Measurements from ENCODE around the gene CUL4A.
"Not testable (repeated sequence)": the region's sequence is repeated elsewhere in the genome, so short reads cannot be mapped to it uniquely, and the experiment has no call there.

Gene CUL4A

DNA sequence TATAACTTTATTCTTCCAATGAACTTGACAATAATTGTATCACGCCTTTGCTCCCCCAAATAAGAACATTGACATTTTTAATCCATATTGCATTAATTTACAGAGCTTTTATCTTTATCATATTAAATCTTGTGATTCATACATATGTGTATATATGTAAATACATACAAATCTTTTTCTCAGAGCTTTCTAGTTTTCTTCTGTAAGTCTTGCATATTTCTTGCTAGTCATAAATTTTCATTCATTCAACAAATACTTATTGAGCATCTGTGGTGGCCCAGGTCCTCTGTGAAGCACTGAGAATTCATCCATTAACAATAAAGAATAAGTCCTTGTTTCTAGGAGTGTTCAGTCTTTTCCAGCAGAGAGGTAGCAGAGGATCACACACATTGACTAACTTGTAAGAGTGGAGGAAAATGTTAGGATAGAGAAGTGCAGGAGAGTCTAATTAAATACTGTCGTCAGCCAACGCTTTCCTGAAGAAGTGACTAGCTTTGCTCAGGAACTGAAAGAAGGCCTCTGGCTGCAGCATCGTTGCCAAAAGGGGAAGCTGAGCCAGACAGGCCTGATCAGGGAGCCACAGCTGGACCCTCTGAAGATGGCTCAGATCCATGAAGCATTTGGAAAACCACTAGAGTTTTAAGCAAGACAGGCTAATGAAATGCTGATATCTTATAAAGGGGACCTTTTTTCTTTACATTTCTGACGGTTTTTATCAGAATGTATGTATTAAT is 49.1 kb downstream of the CUL4A start:
- DNase-seq (ENCODE audit: insufficient read length, low spot score) (no peak), FAIRE-seq (peak; percentile 48)
- no peak for TF ChIP-seq POLR2A (IDR thresholded peaks at IDR 0.05; ENCODE audit: low read depth, low read length)

DNA sequence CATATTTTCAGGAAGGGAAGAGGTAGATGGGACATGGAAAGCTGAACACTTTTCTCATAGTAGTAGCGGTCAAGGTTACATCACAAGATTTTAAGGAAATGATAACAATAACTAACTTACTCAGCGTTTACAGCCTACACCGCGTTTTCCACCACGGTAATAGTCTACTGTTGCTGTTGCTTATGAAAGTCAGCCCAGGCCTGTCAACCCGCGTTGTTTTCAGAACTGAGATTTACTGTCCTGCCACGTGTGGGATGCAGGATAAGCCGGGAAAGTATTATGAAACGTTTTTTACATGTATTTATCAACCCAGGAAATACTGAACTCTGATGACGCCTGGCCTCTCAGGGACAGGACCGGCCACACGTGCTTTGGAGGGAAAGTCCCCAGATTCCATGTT is 51.6 kb downstream of the CUL4A start:
- TF ChIP-seq POLR2A (IDR thresholded peaks at IDR 0.05; ENCODE audit: low read depth, low read length) = no peak
- no peak for FAIRE-seq
- DNase-seq (ENCODE audit: insufficient read length, low spot score) = no peak

DNA sequence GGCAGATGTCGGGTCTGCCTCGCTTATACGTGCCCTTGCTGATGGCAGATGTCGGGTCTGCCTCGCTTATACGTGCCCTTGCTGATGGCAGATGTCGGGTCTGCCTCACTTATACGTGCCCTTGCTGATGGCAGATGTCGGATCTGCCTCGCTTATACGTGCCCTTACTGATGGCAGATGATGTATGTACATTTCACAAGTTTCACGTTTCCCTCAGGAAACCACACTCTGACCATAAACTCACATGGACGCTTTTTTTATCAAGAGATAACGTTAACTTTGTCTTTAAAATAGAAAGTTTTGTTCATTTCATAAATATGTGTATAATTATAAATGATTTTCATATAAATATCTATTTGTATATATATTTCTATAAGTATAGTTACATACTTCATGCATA is 53.6 kb downstream of the CUL4A start:
- not testable (repeated sequence) for DNase-seq (ENCODE audit: insufficient read length, low spot score); FAIRE-seq

DNA sequence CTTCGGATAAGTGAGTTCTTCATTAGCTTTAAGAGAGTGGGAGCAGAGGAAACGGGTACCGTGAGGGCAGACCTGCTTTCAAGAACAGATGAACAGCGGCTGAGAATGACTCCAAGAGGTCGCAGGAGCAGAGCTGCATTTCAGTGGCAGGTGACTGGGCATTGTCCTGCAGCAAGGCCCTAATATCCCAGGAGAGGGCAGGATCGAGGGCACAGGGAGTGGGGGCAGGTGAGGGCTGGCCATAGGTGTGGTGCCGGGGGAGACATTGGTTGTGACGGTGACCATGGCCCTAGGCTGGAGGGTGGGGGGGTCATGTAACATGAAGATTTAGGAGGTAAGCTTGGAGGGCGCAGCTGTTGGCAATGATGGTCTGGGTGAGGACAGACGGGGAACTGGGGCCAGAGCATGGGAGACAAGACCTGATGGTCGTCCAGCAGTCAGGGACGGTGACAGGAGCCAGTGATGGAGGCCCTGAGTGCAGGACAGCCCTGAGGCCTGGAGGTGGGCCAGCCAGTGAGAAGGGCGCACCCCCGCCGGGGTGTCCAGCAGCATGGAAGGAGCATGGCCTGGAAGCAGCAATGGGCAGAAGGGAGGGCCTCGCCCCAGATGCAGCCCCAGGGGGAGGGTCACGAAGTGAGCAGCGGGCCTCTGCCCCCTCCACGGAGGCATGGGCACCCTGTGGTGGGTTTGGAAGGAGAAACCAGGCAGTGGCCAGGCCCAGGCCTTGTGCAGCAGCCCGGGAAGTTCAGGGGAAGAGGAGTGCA is 58.4 kb downstream of the CUL4A start:
- FAIRE-seq (no peak), DNase-seq (ENCODE audit: insufficient read length, low spot score) (no peak)
- TF ChIP-seq POLR2A (IDR thresholded peaks at IDR 0.05; ENCODE audit: low read depth, low read length) = no peak

- DNase-seq (ENCODE audit: insufficient read length, low spot score) (no peak), FAIRE-seq (no peak)
- no peak for TF ChIP-seq POLR2A (IDR thresholded peaks at IDR 0.05; ENCODE audit: low read depth, low read length)
Measured at GRCh38 chr13:113272031-113272430, 62.6 kb downstream of the CUL4A start.

GRCh38 chr13:113272701-113273181 is 63.3 kb downstream of the CUL4A start:
- no peak for DNase-seq (ENCODE audit: insufficient read length, low spot score)
- no peak for TF ChIP-seq POLR2A (IDR thresholded peaks at IDR 0.05; ENCODE audit: low read depth, low read length)
- FAIRE-seq = no peak

DNA sequence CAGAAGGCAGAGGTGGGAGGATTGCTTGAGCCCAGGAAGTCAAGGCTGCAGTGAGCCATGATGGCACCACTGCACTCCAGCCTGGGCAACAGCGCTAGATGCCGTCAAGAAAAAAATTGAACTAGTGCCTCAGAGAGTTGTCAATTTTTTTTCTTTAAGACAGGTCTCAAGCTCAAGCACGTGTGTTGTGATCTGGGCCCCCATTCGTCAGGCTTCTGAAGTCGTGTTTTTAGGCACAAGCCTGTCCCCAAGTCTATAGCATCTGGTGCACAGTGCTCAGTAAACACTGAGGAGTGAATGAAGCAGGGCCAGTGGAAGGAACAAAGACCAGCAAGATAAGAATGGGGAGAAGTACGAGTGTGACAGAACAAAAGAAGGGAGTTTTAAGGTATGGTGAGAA is 63.9 kb downstream of the CUL4A start:
- DNase-seq (ENCODE audit: insufficient read length, low spot score) = no peak
- no peak for FAIRE-seq
- no peak for TF ChIP-seq POLR2A (IDR thresholded peaks at IDR 0.05; ENCODE audit: low read depth, low read length)

DNA sequence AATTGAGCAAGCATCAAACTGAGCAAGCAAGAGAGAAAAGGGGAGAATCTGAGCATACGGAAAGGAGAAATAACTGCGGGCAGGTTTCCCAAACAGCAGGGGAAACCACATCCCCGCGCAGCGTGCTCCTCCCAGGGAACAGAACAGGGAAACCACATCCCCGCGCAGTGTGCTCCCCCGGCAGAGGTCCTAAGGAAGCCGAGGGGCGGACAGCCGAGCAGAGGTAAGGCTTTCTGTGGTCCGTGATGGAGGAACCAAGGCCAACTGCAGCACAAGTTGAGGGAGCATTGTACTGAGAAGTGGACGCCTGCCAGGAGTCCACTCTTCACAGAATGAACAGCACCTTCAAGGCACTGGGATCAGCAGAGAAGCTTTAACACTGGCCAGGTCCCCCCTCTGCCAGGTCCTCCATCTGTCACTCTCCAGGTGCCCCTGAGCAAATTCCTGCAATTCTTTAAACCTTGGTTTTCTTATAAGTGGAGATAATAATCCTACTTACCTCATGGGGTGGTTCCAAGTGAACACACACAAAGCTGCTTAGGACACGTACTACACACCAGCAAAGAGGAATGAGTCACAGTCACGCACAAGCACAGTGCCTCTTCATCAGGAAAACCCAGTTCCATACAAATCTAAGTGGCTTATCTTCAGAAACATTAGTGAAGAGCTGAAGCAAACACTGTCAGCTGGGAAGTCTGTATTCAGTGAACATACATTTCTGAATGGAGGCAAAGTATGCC is 64.6 kb downstream of the CUL4A start:
- FAIRE-seq (peak; percentile 80), DNase-seq (ENCODE audit: insufficient read length, low spot score) (peak; percentile 53)
- no peak for TF ChIP-seq POLR2A (IDR thresholded peaks at IDR 0.05; ENCODE audit: low read depth, low read length)

DNA sequence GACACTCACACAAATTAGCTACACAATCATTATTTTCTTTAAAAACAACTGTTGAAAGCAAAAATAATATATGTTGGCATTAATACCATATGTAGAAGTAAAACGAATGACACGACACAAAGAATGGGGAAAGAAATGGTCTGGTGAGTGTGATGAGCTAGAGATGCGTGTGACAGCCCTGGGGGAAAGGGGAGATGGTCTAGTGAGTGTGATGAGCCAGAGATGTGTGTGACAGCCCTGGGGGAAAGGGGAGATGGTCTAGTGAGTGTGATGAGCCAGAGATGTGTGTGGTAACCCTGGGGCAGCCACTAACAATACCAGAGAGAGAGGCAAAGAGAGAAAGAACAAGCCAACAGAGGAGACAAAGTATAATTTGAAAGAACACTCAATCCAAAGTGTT is 65.3 kb downstream of the CUL4A start:
- no peak for FAIRE-seq
- no peak for DNase-seq (ENCODE audit: insufficient read length, low spot score)
- TF ChIP-seq POLR2A (IDR thresholded peaks at IDR 0.05; ENCODE audit: low read depth, low read length) = no peak

DNA sequence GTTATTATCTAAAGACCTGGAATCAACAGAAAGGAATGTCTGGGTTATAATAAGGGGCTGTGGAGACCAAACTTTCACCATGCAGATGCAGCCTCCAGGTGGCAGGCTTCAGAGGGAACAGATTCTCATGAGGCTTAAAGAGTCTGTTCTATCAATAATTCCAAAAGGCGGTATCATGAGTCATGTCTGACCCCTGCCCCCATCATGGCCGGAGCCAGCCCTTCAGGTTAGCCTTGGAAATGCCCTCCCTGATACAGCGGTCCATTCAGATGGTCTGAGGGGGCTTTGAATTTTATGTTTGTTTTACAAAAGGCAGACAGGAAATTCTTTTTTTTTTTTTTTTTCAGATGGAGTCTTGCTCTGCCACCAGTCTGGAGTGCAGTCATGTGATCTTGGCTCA is 66.0 kb downstream of the CUL4A start:
- peak; percentile 52 for DNase-seq (ENCODE audit: insufficient read length, low spot score)
- no peak for TF ChIP-seq POLR2A (IDR thresholded peaks at IDR 0.05; ENCODE audit: low read depth, low read length)
- FAIRE-seq = peak; percentile 52

DNA sequence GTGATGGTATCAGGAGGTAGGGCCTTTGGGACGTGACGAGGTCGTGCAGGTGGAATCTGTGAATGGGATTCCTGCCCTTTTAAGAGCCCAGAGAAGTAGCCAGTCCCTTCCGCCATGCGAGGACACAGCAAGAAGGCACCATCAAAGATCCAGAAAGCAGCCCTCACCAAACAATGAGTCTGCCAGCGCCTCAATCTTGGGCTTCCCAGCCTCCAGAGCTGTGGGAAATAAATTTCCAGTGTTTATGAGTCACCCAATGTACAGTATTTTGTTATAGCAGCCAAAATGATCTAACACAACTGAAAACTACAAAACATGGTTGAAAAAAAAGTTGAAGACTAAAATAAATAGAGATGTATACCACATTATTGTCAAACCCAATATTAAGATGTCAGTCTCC is 70.7 kb downstream of the CUL4A start:
- DNase-seq (ENCODE audit: insufficient read length, low spot score) (no peak), FAIRE-seq (no peak)
- no peak for TF ChIP-seq POLR2A (IDR thresholded peaks at IDR 0.05; ENCODE audit: low read depth, low read length)

- DNase-seq (ENCODE audit: insufficient read length, low spot score) (no peak), FAIRE-seq (no peak)
- no peak for TF ChIP-seq POLR2A (IDR thresholded peaks at IDR 0.05; ENCODE audit: low read depth, low read length)
Measured at GRCh38 chr13:113283904-113284303, 74.5 kb downstream of the CUL4A start.

DNA sequence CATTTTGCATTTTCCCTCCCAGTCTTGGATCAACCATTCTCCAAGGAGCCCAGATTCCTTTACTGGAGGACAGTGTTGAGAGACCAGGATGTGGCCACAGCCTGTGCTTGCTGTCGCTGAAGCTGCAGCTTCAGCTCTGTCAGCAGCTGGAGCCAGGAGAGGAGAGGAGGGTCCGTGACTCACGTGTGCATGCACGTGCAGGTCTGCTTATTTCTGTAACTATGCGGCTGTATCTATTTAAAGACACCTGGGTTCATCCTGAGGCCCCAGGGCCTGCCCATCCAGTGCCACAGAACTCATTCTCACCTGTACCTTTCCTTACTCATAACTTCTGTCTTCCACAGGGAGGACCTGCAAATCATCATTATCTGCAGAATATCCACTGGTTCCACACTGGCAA is 79.5 kb downstream of the CUL4A start:
- no peak for DNase-seq (ENCODE audit: insufficient read length, low spot score)
- no peak for FAIRE-seq
- TF ChIP-seq POLR2A (IDR thresholded peaks at IDR 0.05; ENCODE audit: low read depth, low read length) = no peak

DNA sequence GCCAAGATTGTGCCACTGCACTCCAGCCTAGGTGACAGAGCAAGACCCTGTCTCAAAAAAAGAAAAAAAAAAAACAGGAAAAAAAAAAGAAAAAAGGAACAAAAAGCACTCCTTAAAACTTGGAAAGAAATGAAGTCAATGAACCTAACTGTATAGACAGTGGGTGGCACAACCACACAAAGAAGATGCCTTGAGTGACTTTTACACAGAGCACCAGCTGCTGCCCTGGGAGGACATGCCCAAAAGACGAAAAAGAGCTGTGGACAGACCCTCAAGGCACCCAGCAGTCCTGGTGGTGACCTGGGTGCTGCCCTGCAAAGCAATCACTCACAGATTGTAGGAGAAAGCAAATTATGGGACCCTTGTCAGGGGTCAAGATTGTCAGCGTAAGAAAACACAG is 81.7 kb downstream of the CUL4A start:
- FAIRE-seq (no peak), DNase-seq (ENCODE audit: insufficient read length, low spot score) (no peak)
- TF ChIP-seq POLR2A (IDR thresholded peaks at IDR 0.05; ENCODE audit: low read depth, low read length) = no peak

Measured in H54 (cell line).